Thyroid gland (tissue), 4 donors: ENCODE data around the gene TUT7. TPM values are rescaled to one million over a fixed set of nuclear protein-coding genes. Genes with fewer than 3 reads are reported as not detected.

Experiments used
- DNase-seq, 2 donors: peaks; one replicate each; pipeline ENCODE4 v3.0.0-alpha.2; 2019
- H3K27ac ChIP-seq, 3 donors: fragments of 200-600 bp; sonication (generic); 1 replicate in 2 of 3; 2 replicates in 1 of 3; pipeline ENCODE4 v1.5.1; 2016 to 2019; ENCODE audit warnings: mild to moderate bottlenecking in 1 of 3, moderate library complexity in 1 of 3
- H3K27me3 ChIP-seq: fragments of 200-600 bp; sonication (generic); one replicate; pipeline ENCODE4 v1.5.1; 2019
- H3K36me3 ChIP-seq, 2 donors: fragments of 200-600 bp; sonication (generic); one replicate each; pipeline ENCODE4 v1.5.1; 2016 to 2019
- H3K4me1 ChIP-seq, 2 donors: fragments of 200-600 bp; sonication (generic); one replicate each; pipeline ENCODE4 v1.5.1; 2017 to 2019
- H3K4me3 ChIP-seq, 3 donors: fragments of 200-600 bp; sonication (generic); replicated peaks in 1 of 3; 1 replicate in 2 of 3; 2 replicates in 1 of 3; pipeline ENCODE4 v1.5.1; 2016; ENCODE audit warnings: mild to moderate bottlenecking in 1 of 3
- H3K9me3 ChIP-seq: fragments of 200-600 bp; sonication (generic); one replicate; pipeline ENCODE4 v1.5.1; 2017
- POLR2A ChIP-seq, 2 donors: fragments of 450-650 bp; IDR thresholded peaks; one replicate each; pipeline ENCODE4 v1.6.1; 2017; ENCODE audit warnings: antibody characterized with exemption in 2 of 2, mild to moderate bottlenecking in 2 of 2, moderate library complexity in 1 of 2
- WGBS, 2 donors: methylation state at CpG; one replicate each; pipeline ENCODE4 v1.1.5; 2017; 5-methylcytosine and 5-hydroxymethylcytosine counted together
- intact Hi-C: fragments of 100-400 bp; cut with DNase I; formaldehyde crosslinking; loops from one replicate; pipeline ENCODE4 v1.15.1; 2023
- total RNA-seq, 4 donors: library from RNA; depleted of rRNA; stranded (reverse); fragments of >200 nt; gene quantifications; one replicate each; pipeline ENCODE4 v1.2.3, GENCODE V29; 2016
- TF ChIP-seq, protein P1 (sequence below), 6 experiments: fragments of 200-600 bp in 3 of 6; fragments of 450-650 bp in 3 of 6; sonication (generic) in 3 of 6; IDR thresholded peaks; one replicate each; pipeline ENCODE4 v1.5.1; 2016 to 2019; ENCODE audit warnings: antibody characterized with exemption in 6 of 6, mild to moderate bottlenecking in 2 of 6, inconsistent platforms in 1 of 6, moderate library complexity in 1 of 6

Gene TUT7
- total RNA-seq, 4 donors from 2014 or later: 32.0 to 40.6 (median 33.7) TPM

DNA sequence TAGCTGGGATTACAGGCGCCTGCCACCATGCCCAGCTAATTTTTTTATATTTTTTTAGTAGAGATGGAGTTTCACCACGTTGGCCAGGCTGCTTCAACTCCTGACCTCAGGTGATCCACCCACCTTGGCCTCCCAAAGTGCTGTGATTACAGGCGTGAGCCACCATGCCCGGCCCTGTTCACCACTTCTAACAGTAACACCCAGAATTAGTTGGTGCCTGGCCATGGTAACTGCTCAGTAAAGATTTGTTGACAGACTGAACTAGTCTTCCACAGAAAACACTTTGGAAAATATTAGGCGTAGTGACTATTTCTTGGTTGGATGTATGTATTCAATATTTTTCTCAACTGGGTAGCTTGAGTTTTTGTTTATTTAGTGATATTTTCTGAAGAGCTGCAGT, 24.0 kb downstream of the TUT7 start:
- 90 to 91% methylated on average over 5 of the region's 5 CpGs for WGBS, 2 donors
- DNase-seq: no peak
- Histone ChIP-seq H3K9me3 (no peaks in the 10 kb centered on the region), H3K27me3 (no peaks in the 10 kb centered on the region), H3K4me1 (no peaks in the 10 kb centered on the region), H3K27ac (no peak overlapping the region), H3K4me3 (no peak overlapping the region), H3K36me3 (peaks cover 32 to 36% of the 10 kb centered on the region in 2 donors)
- intact Hi-C loops: no loop called here
- TF ChIP-seq POLR2A (IDR thresholded peaks at IDR 0.05): no peak
- TF ChIP-seq, protein P1, sequence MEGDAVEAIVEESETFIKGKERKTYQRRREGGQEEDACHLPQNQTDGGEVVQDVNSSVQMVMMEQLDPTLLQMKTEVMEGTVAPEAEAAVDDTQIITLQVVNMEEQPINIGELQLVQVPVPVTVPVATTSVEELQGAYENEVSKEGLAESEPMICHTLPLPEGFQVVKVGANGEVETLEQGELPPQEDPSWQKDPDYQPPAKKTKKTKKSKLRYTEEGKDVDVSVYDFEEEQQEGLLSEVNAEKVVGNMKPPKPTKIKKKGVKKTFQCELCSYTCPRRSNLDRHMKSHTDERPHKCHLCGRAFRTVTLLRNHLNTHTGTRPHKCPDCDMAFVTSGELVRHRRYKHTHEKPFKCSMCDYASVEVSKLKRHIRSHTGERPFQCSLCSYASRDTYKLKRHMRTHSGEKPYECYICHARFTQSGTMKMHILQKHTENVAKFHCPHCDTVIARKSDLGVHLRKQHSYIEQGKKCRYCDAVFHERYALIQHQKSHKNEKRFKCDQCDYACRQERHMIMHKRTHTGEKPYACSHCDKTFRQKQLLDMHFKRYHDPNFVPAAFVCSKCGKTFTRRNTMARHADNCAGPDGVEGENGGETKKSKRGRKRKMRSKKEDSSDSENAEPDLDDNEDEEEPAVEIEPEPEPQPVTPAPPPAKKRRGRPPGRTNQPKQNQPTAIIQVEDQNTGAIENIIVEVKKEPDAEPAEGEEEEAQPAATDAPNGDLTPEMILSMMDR (IDR thresholded peaks at IDR 0.05): no peak

DNA sequence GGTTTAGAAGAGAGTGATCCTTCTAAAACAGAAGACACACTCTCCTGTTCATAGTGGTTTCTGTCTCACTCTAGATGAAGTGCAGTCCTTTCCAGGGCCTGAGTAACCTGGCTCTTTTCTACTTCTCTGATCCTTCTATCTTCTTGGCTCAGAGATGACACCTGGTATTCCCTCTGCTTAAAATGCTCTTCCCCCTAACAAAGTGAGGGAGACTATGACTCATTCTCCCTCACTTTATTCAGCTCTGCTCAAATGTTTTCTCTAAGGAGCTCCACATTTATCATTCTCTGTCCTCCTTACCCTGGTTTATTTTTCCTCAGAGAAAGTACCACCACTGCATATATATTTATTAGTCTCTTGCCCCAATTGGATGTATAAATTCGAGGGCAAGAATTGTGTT, 24.6 kb downstream of the TUT7 start:
- 88 to 95% methylated on average over 1 of the region's 1 CpG for WGBS, 2 donors
- DNase-seq: no peak
- TF ChIP-seq POLR2A (IDR thresholded peaks at IDR 0.05): no peak
- TF ChIP-seq, protein P1 (IDR thresholded peaks at IDR 0.05): no peak
- Histone ChIP-seq H3K9me3 (no peaks in the 10 kb centered on the region), H3K27me3 (no peaks in the 10 kb centered on the region), H3K4me3 (no peak overlapping the region), H3K4me1 (no peaks in the 10 kb centered on the region), H3K36me3 (peaks cover 31 to 35% of the 10 kb centered on the region in 2 donors), H3K27ac (no peak overlapping the region)
- intact Hi-C loops: no loop called here

DNA sequence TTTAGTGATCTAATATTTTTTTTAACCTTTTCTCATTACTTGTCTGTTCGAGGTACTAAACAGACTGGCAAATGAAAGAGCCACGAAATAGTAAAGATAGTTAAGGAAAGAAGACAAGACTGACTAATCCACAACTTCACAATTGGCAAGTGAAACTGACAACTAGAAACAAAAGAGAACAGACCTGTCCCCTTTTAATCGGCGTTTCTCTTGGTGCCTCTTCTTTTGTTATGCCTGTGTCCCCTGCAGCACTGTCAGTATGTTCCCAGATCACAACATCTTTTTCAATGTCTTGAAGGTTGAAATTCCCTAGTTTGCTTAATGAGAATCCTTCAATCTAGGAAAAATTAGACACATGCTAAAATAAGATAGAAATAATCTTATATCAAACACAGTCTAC, 26.1 kb downstream of the TUT7 start:
- TF ChIP-seq, protein P1 (IDR thresholded peaks at IDR 0.05): no peak
- no peak for TF ChIP-seq POLR2A (IDR thresholded peaks at IDR 0.05)
- Histone ChIP-seq H3K27me3 (no peaks in the 10 kb centered on the region), H3K9me3 (no peaks in the 10 kb centered on the region), H3K4me3 (no peak overlapping the region), H3K27ac (no peak overlapping the region), H3K36me3 (peaks cover 39% of the 10 kb centered on the region in 2 donors), H3K4me1 (no peaks in the 10 kb centered on the region)
- 71 to 72% methylated on average over 4 of the region's 4 CpGs for WGBS, 2 donors
- no peak for DNase-seq
- intact Hi-C loops: no loop called here

DNA sequence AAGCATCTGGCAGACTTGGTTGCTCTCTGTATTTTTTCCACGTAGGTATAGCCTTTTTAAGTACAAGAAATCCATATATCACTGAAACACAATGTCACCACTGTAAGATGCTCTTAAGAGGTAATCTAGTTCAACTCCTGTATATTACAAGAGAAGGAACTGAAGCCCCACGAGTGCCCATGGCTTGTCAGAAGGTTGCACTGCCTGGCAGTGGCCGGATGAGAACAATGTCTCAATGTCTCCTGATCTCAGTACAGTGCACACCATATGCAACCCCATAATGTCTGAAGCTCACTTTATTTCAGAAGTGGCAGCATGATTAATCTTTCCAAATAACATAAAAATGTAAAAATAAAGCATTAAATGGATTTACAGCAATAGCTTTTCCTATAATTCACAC, 27.7 kb downstream of the TUT7 start:
- intact Hi-C loops: no loop called here
- TF ChIP-seq, protein P1 (IDR thresholded peaks at IDR 0.05): no peak
- no peak for TF ChIP-seq POLR2A (IDR thresholded peaks at IDR 0.05)
- no peaks in the 10 kb centered on the region for H3K9me3 ChIP-seq
- H3K4me3 ChIP-seq: no peak overlapping the region
- H3K27ac ChIP-seq: no peak overlapping the region
- 86 to 95% methylated on average over 3 of the region's 3 CpGs for WGBS, 2 donors
- no peaks in the 10 kb centered on the region for H3K27me3 ChIP-seq
- no peaks in the 10 kb centered on the region for H3K4me1 ChIP-seq
- no peak for DNase-seq
- peaks cover 50 to 52% of the 10 kb centered on the region in 2 donors for H3K36me3 ChIP-seq

DNA sequence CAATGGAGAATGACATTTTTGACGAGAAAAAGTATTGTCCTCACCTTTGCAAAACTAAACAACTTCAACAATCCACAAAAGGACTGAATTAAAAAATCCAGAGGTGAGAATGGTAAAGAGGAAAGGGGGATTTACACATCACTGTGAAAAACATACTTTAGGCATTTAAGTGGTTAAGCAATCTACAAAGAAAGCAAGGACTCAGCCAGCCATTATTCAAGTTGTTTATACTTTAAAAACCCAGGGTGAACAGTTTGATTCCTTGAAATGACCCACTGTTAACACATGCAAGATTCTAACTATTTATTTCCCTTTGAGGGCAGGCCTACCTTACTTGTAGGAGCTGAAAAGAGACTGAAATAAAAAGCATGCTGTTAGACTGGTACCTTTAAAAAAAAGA, 29.3 kb downstream of the TUT7 start:
- WGBS, 2 donors: 82 to 88% methylated on average over 1 of the region's 1 CpG
- no peak for DNase-seq
- intact Hi-C loops: no loop called here
- H3K27me3 ChIP-seq: no peaks in the 10 kb centered on the region
- H3K4me1 ChIP-seq: no peaks in the 10 kb centered on the region
- H3K4me3 ChIP-seq: no peak overlapping the region
- TF ChIP-seq POLR2A (IDR thresholded peaks at IDR 0.05): no peak
- TF ChIP-seq, protein P1 (IDR thresholded peaks at IDR 0.05): no peak
- H3K9me3 ChIP-seq: no peaks in the 10 kb centered on the region
- no peak overlapping the region for H3K27ac ChIP-seq
- peaks cover 57 to 63% of the 10 kb centered on the region in 2 donors for H3K36me3 ChIP-seq
